ENCODE data around the gene PRSS33.

Gene PRSS33

GRCh38 chr16:2742323-2743006 is 44.9 kb downstream of the PRSS33 start:
- no peaks in the 10 kb centered on the region for H3K4me1 ChIP-seq (ENCODE audit: control insufficient read depth in 1 of 2, insufficient read depth in 2 of 2, low read length in 2 of 2)
- H3K27ac ChIP-seq (ENCODE audit: low read length) = no peak overlapping the region
- H3K4me3 ChIP-seq (ENCODE audit: low read depth in 1 of 2, low read length in 2 of 2) = no peak overlapping the region
- no peaks in the 10 kb centered on the region for H3K9me3 ChIP-seq (ENCODE audit: control insufficient read depth in 1 of 2, low read length in 2 of 2)
- no peaks in the 10 kb centered on the region for H3K27me3 ChIP-seq (ENCODE audit: low read depth, low read length)
- H3K36me3 ChIP-seq (ENCODE audit: control insufficient read depth in 1 of 2, insufficient read depth in 2 of 2, low read length in 2 of 2) = no peaks in the 10 kb centered on the region

- no peaks in the 10 kb centered on the region for H3K36me3 ChIP-seq (ENCODE audit: control insufficient read depth in 1 of 2, insufficient read depth in 2 of 2, low read length in 2 of 2)
- H3K4me3 ChIP-seq (ENCODE audit: low read depth in 1 of 2, low read length in 2 of 2) = no peak overlapping the region
- no peaks in the 10 kb centered on the region for H3K27me3 ChIP-seq (ENCODE audit: low read depth, low read length)
- no peak overlapping the region for H3K27ac ChIP-seq (ENCODE audit: low read length)
- no peaks in the 10 kb centered on the region for H3K9me3 ChIP-seq (ENCODE audit: control insufficient read depth in 1 of 2, low read length in 2 of 2)
- H3K4me1 ChIP-seq (ENCODE audit: control insufficient read depth in 1 of 2, insufficient read depth in 2 of 2, low read length in 2 of 2) = no peaks in the 10 kb centered on the region
Measured at GRCh38 chr16:2741168-2741567, 46.2 kb downstream of the PRSS33 start.

DNA sequence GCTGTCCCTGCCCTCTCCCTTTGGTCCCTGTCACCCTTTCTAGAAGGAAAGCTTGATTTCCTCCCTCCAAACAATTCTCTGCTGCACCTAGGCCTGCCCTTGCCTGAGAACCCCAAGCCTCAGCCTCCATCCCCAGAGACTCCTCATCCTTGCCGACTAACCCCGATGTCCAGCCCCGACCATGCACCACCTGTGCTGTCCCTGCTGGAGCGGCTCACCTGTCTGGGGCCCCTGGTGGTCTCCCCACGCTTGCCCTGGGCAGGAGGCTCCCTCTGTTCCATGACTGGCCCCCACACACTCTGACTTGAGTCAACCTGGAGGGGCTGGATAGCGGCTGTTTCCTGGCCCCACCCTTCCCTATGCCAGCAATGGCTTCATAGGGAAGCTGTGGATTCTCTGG is 46.9 kb downstream of the PRSS33 start:
- Histone ChIP-seq H3K4me3 (ENCODE audit: low read depth in 1 of 2, low read length in 2 of 2) (no peak overlapping the region), H3K27ac (ENCODE audit: low read length) (no peak overlapping the region), H3K36me3 (ENCODE audit: control insufficient read depth in 1 of 2, insufficient read depth in 2 of 2, low read length in 2 of 2) (no peaks in the 10 kb centered on the region), H3K4me1 (ENCODE audit: control insufficient read depth in 1 of 2, insufficient read depth in 2 of 2, low read length in 2 of 2) (no peaks in the 10 kb centered on the region), H3K9me3 (ENCODE audit: control insufficient read depth in 1 of 2, low read length in 2 of 2) (no peaks in the 10 kb centered on the region), H3K27me3 (ENCODE audit: low read depth, low read length) (no peaks in the 10 kb centered on the region)

GRCh38 chr16:2739625-2740430 is 47.5 kb downstream of the PRSS33 start:
- H3K4me3 ChIP-seq (ENCODE audit: low read depth in 1 of 2, low read length in 2 of 2) = no peak overlapping the region
- H3K9me3 ChIP-seq (ENCODE audit: control insufficient read depth in 1 of 2, low read length in 2 of 2) = no peaks in the 10 kb centered on the region
- no peaks in the 10 kb centered on the region for H3K4me1 ChIP-seq (ENCODE audit: control insufficient read depth in 1 of 2, insufficient read depth in 2 of 2, low read length in 2 of 2)
- no peaks in the 10 kb centered on the region for H3K36me3 ChIP-seq (ENCODE audit: control insufficient read depth in 1 of 2, insufficient read depth in 2 of 2, low read length in 2 of 2)
- H3K27ac ChIP-seq (ENCODE audit: low read length) = no peak overlapping the region
- H3K27me3 ChIP-seq (ENCODE audit: low read depth, low read length) = no peaks in the 10 kb centered on the region

GRCh38 chr16:2738615-2739014 is 48.7 kb downstream of the PRSS33 start:
- H3K9me3 ChIP-seq (ENCODE audit: control insufficient read depth in 1 of 2, low read length in 2 of 2) = no peaks in the 10 kb centered on the region
- no peaks in the 10 kb centered on the region for H3K4me1 ChIP-seq (ENCODE audit: control insufficient read depth in 1 of 2, insufficient read depth in 2 of 2, low read length in 2 of 2)

DNA sequence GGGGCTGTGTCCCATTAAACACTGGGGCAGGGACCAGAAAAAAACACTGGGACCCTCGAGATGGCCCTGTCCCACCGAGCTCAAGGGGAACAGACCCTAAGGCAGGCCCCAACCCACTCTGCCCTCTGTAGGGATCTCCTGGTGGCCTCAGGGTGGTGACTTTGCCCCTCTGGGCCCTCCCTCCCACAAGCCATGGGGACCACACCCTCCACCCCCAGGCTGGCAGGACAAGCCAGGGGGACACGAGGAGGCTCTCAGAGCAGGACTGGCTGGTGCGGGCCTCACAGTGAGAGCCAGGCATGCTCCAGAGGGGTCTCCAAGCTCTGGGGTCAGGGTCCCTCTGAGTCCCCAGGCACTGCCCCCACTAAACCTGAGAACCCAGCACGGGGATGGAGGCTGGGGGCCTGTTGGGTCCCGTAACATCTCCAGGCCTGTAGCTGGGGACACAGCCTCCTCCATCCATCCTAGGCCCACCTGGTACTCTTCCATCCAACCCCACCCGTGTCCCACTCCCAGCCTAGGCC is 49.4 kb downstream of the PRSS33 start:
- H3K36me3 ChIP-seq (ENCODE audit: control insufficient read depth in 1 of 2, insufficient read depth in 2 of 2, low read length in 2 of 2) = no peaks in the 10 kb centered on the region
- H3K27me3 ChIP-seq (ENCODE audit: low read depth, low read length) = no peaks in the 10 kb centered on the region
- H3K4me3 ChIP-seq (ENCODE audit: low read depth in 1 of 2, low read length in 2 of 2) = no peak overlapping the region
- H3K4me1 ChIP-seq (ENCODE audit: control insufficient read depth in 1 of 2, insufficient read depth in 2 of 2, low read length in 2 of 2) = no peaks in the 10 kb centered on the region
- no peak overlapping the region for H3K27ac ChIP-seq (ENCODE audit: low read length)
- H3K9me3 ChIP-seq (ENCODE audit: control insufficient read depth in 1 of 2, low read length in 2 of 2) = no peaks in the 10 kb centered on the region

More at GRCh38 chr16:2738615-2739014, 48.7 kb downstream of the PRSS33 start:
- H3K36me3 ChIP-seq (ENCODE audit: control insufficient read depth in 1 of 2, insufficient read depth in 2 of 2, low read length in 2 of 2) = no peaks in the 10 kb centered on the region
- no peaks in the 10 kb centered on the region for H3K27me3 ChIP-seq (ENCODE audit: low read depth, low read length)
- no peak overlapping the region for H3K4me3 ChIP-seq (ENCODE audit: low read depth in 1 of 2, low read length in 2 of 2)
- no peak overlapping the region for H3K27ac ChIP-seq (ENCODE audit: low read length)

- Histone ChIP-seq H3K36me3 (ENCODE audit: control insufficient read depth in 1 of 2, insufficient read depth in 2 of 2, low read length in 2 of 2) (no peaks in the 10 kb centered on the region), H3K4me1 (ENCODE audit: control insufficient read depth in 1 of 2, insufficient read depth in 2 of 2, low read length in 2 of 2) (no peaks in the 10 kb centered on the region), H3K9me3 (ENCODE audit: control insufficient read depth in 1 of 2, low read length in 2 of 2) (no peaks in the 10 kb centered on the region), H3K27me3 (ENCODE audit: low read depth, low read length) (no peaks in the 10 kb centered on the region), H3K27ac (ENCODE audit: low read length) (no peak overlapping the region), H3K4me3 (ENCODE audit: low read depth in 1 of 2, low read length in 2 of 2) (no peak overlapping the region)
Measured at GRCh38 chr16:2737238-2737605, 50.1 kb downstream of the PRSS33 start.

- no peak overlapping the region for H3K27ac ChIP-seq (ENCODE audit: low read length)
- no peaks in the 10 kb centered on the region for H3K27me3 ChIP-seq (ENCODE audit: low read depth, low read length)
- H3K36me3 ChIP-seq (ENCODE audit: control insufficient read depth in 1 of 2, insufficient read depth in 2 of 2, low read length in 2 of 2) = no peaks in the 10 kb centered on the region
- H3K9me3 ChIP-seq (ENCODE audit: control insufficient read depth in 1 of 2, low read length in 2 of 2) = no peaks in the 10 kb centered on the region
- H3K4me3 ChIP-seq (ENCODE audit: low read depth in 1 of 2, low read length in 2 of 2) = no peak overlapping the region
- H3K4me1 ChIP-seq (ENCODE audit: control insufficient read depth in 1 of 2, insufficient read depth in 2 of 2, low read length in 2 of 2) = no peaks in the 10 kb centered on the region
Measured at GRCh38 chr16:2736476-2737237, 50.7 kb downstream of the PRSS33 start.

GRCh38 chr16:2734844-2735515 is 52.4 kb downstream of the PRSS33 start:
- no peaks in the 10 kb centered on the region for H3K36me3 ChIP-seq (ENCODE audit: control insufficient read depth in 1 of 2, insufficient read depth in 2 of 2, low read length in 2 of 2)
- no peaks in the 10 kb centered on the region for H3K9me3 ChIP-seq (ENCODE audit: control insufficient read depth in 1 of 2, low read length in 2 of 2)
- H3K27me3 ChIP-seq (ENCODE audit: low read depth, low read length) = no peaks in the 10 kb centered on the region
- H3K4me1 ChIP-seq (ENCODE audit: control insufficient read depth in 1 of 2, insufficient read depth in 2 of 2, low read length in 2 of 2) = no peaks in the 10 kb centered on the region
- H3K27ac ChIP-seq (ENCODE audit: low read length) = no peak overlapping the region
- H3K4me3 ChIP-seq (ENCODE audit: low read depth in 1 of 2, low read length in 2 of 2) = no peak overlapping the region

Data from muscle layer of duodenum (tissue), 2 donors.